GM21825 (cell line): ENCODE measurements around the gene CDK4.
"Not testable (repeated sequence)": the region's sequence is repeated elsewhere in the genome, so short reads cannot be mapped to it uniquely, and the experiment has no call there.

Source experiments
- ATAC-seq: cut with Tn5 transposase; IDR thresholded peaks from one replicate; pipeline ENCODE4 v1.9.1; 2021; ENCODE audit warnings: mild to moderate bottlenecking, moderate library complexity; ENCODE audit not compliant: unreplicated experiment

CDK4 gene

GRCh38 chr12:57751788-57752667, at the start of gene CDK4:
Gene CDK4, minus strand, starts transcription at chr12:57752310. Its CDS starts 593 bp downstream, at chr12:57751717.
- peak; percentile 63 for ATAC-seq

GRCh38 chr12:57800965-57801364, 48.9 kb upstream of the CDK4 start:
- no peak for ATAC-seq

GRCh38 chr12:57797933-57798332, 45.8 kb upstream of the CDK4 start:
- ATAC-seq: no peak

DNA sequence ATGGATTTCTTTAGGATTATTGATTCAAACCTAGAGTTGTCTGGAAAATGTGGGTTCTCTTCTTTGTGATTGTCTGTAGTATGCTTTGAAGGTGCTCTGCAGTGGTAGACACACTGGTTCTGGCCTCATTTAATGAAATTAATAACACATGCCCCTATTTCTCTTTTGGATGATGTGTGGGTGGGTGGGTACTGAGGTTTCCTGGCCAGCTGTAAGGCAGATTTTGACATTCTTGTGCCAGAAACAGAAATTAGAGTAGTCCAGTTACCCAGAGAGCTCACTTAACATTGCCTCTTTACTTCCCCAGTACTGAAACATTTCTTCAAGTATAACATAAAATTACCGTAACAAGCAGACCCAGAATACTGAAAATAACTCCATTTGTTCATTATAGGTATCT, 44.9 kb upstream of the CDK4 start:
- no peak for ATAC-seq

DNA sequence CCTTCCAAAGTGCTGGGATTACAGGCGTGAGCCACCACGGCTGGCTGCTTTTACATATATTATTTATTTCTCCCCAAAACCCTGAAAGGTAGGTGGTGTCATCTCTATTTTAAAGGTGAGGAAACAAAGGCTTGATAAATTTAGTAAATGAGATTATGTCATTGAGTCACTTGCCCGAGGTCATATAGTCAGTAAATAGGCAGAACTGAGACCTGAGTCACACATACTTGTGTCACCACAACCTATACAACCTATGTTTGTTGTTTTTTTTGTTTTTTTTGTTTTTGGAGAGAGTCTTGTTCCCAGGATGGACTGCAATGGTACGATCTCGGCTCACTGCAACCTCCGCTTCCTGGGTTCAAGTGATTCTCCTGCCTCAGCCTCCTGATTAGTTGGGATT, 43.2 kb upstream of the CDK4 start:
- no peak for ATAC-seq

GRCh38 chr12:57793920-57794319, 41.8 kb upstream of the CDK4 start:
- no peak for ATAC-seq

DNA sequence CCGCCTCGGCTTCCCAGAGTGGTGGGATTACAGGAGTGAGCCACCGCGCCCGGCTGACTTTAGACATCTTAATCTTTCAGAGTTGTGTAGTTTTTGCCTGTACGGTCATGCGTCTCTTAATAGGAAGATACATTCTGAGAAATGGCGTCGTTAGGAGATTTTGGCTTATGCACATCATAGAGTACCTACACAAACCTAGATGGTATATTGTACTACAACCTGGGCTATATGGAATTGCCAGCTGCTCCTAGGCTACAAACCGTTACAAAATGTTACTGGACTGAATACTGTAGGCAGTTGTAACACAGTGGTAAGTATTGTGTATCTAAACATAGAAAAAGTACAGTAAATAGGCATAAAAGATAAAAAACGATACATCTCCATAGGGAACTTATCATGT, 31.8 kb upstream of the CDK4 start:
- no peak for ATAC-seq

DNA sequence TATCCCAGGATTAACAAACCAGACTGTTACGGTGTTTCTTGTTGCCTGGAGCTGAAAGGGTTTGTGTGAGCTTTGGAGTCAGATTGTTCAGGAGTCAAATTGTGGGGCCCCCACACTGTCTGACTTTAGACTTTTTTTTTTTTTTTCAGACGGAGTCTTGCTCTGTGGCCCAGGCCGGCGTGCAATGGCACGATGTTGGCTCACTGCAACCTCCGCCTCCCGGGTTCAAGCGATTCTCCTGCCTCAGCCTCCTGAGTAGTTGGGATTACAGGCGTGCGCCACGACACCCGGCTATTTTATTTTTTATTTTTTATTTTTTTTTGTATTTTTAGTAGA, 31.3 kb upstream of the CDK4 start:
- ATAC-seq: no peak

- ATAC-seq: peak; percentile 86
Observed at GRCh38 chr12:57782608-57783465, 30.7 kb upstream of the CDK4 start, which contains the start of gene TSFM. Gene TSFM, plus strand, starts transcription at chr12:57782787. Its CDS starts 15 bp downstream, at chr12:57782802.

DNA sequence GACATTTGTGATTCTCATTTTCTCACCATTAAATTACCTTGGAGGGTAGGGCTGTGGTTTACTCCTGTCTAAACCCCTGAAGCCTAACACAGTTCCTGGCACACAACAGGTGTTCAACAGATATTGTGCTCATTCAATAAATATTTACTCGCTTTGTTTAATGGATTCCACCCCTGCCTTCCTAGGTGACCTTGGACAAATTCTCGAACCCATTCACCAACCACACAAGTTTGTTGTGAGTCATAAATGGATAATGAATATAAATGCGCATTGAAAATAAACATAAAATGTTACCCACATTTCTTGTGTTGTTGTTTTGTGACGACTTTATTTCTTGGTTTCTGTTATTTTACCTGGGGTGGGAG, 30.1 kb upstream of the CDK4 start:
- no peak for ATAC-seq

DNA sequence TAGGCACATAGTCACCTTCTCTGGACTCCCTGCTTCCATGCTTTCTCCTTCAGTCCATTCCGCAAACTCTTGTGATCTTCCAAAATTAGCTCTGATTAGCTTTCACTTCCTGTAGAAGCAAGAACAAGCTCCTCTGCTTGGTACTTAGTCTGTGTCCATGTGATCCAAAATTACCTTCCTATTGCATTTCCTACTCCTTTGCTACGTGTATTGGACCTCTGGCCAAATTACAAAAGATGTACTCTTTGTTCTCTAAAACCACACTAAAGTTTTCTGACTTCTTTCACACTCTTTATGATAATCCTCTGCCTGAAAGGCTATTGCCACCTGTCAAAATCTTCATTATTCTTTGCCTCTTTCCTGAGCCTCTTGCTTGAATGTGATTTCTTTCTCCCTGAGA, 29.7 kb upstream of the CDK4 start:
- no peak for ATAC-seq

DNA sequence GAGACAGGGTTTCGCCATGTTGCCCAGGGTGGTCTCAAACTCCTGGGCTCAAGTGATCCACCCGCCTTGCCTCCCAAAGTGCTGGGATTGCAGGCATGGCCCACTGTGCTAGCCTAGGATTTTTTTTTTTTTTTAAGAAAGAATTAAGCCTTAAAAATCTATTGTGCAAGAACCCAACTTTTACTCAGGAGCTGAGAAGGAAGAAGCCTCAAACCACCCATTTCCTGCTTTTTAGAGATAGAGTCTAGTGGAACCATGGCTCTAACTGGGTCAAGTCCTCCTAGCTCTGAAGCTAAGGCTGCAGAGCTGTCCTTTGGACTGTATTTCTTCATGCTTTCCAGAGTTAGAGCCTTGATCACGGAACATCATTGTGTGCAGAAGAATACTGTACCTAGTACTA, 29.1 kb upstream of the CDK4 start:
- ATAC-seq: no peak

GRCh38 chr12:57780284-57780897, 28.3 kb upstream of the CDK4 start:
- no peak for ATAC-seq

DNA sequence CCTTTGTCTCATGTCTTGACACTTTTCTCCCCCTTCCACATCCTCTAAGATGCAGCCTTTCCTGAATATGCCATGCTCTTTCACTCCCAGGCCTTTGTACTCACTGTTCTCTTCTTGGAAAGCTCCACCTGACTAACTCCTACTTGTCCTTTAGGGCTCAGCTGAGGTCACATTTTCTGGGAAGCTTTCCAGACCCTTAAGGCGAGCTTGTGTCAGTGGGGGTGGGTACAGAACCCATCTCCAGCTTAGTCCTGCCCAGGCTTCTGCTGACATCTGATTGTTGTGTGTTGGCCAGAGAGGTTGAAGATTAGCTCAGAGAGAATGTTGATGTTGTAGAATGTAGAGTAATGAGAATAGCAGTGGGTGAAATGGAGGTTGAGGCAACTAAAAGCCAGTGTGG, 27.6 kb upstream of the CDK4 start:
- ATAC-seq: no peak

GRCh38 chr12:57777911-57778310, 25.8 kb upstream of the CDK4 start:
- no peak for ATAC-seq

- ATAC-seq: no peak
Observed at GRCh38 chr12:57777367-57777766, 25.3 kb upstream of the CDK4 start.

- ATAC-seq: no peak
Observed at GRCh38 chr12:57776247-57776587, 24.1 kb upstream of the CDK4 start.

GRCh38 chr12:57775563-57776246, 23.6 kb upstream of the CDK4 start:
- ATAC-seq: no peak

DNA sequence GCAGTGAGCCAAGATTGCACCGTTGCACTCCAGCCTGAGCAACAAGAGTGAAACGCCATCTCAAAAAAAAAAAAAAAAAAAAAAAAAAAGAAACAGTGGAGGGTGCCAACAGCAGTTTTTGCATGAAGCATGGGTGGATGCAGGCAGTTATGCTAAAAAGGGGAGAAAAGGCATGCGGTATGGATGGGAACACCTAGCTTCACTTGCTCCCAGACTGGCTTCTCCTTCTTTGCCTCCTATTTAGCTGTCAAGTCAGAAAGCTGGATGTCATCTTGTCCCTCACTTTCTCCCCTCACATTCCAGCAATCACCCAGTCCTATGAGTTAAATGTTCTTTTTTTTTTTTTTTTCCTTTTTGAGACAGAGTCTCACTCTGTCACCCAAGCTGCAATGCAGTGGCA, 22.9 kb upstream of the CDK4 start:
- ATAC-seq: no peak

DNA sequence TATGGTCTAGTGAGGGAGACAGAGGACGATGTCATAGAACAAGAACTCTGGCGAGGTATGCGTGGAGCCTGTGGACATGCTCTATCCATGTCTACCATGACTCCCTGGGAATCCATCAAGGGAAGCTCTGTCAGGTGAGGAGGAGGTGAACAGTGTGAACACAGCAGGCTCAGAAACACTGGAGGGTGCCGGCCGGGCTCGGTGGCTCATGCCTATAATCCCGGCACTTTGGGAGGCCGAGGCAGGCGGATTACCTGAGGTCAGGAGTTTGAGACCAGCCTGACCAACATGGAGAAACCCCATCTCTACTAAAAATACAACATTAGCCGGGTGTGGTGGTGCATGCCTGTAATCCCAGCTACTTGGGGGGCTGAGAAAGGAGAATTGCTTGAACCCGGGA, 22.5 kb upstream of the CDK4 start:
- ATAC-seq: not testable (repeated sequence)
